WTC11 (cell line): Measurements from ENCODE around the gene SPEN.

Experiments
- CREB1 ChIP-seq: sonication (generic); formaldehyde crosslinking; IDR thresholded peaks from 2 replicates; pipeline ENCODE4 v1.8.0; 2023; ENCODE audit warnings: mild to moderate bottlenecking, missing genetic modification reagents
- CTCF ChIP-seq: fragments of 200-600 bp; IDR thresholded peaks from 2 replicates; pipeline ENCODE4 v1.8.0; 2022; ENCODE audit warnings: antibody characterized with exemption
- E2F5 ChIP-seq: sonication (generic); formaldehyde crosslinking; IDR thresholded peaks from 2 replicates; pipeline ENCODE4 v1.8.1; 2022; ENCODE audit warnings: mild to moderate bottlenecking, moderate library complexity, missing genetic modification reagents
- ELF4 ChIP-seq: sonication (generic); formaldehyde crosslinking; IDR thresholded peaks from 2 replicates; pipeline ENCODE4 v1.8.1; 2022; ENCODE audit warnings: low read depth, mild to moderate bottlenecking, moderate library complexity, missing genetic modification reagents
- FOXJ3 ChIP-seq: sonication (generic); formaldehyde crosslinking; IDR thresholded peaks from 2 replicates; pipeline ENCODE4 v1.9.0; 2021; ENCODE audit warnings: missing genetic modification reagents, mild to moderate bottlenecking, borderline replicate concordance
- IRF2 ChIP-seq: sonication (generic); formaldehyde crosslinking; IDR thresholded peaks from 2 replicates; pipeline ENCODE4 v1.8.0; 2022; ENCODE audit warnings: low read depth, missing genetic modification reagents, borderline replicate concordance
- MAX ChIP-seq: sonication (generic); formaldehyde crosslinking; IDR thresholded peaks from 2 replicates; pipeline ENCODE4 v1.8.0; 2022; ENCODE audit warnings: mild to moderate bottlenecking, missing genetic modification reagents
- NR2C2 ChIP-seq: sonication (generic); formaldehyde crosslinking; IDR thresholded peaks from 2 replicates; pipeline ENCODE4 v1.8.0; 2022; ENCODE audit warnings: mild to moderate bottlenecking, missing genetic modification reagents
- TEAD4 ChIP-seq: sonication (generic); formaldehyde crosslinking; IDR thresholded peaks from 2 replicates; pipeline ENCODE4 v1.8.0; 2022; ENCODE audit warnings: mild to moderate bottlenecking, missing genetic modification reagents
- ZNF138 ChIP-seq: sonication (generic); formaldehyde crosslinking; conservative IDR thresholded peaks from 2 replicates; pipeline ENCODE4 v1.8.1; 2022; ENCODE audit warnings: mild to moderate bottlenecking, moderate library complexity, missing genetic modification reagents

- TF ChIP-seq MAX (CRISPR knock-in tag) (no peak), TEAD4 (no peak), ELF4 (CRISPR knock-in tag) (no peak), NR2C2 (CRISPR knock-in tag) (no peak), ZNF138 (no peak), CTCF (no peak), E2F5 (CRISPR knock-in tag) (no peak), CREB1 (CRISPR knock-in tag) (no peak), IRF2 (CRISPR knock-in tag) (no peak), FOXJ3 (no peak)
Measured at GRCh38 chr1:15874471-15874870, 27.0 kb downstream of the SPEN start.
